GM03348 (cell line): ENCODE measurements around the gene IFT172.
"Not testable (repeated sequence)": the region's sequence is repeated elsewhere in the genome, so short reads cannot be mapped to it uniquely, and the experiment has no call there.

Experiments used
- DNase-seq: peaks from one replicate; pipeline ENCODE4 v3.0.0; 2012; ENCODE audit warnings: low spot score

IFT172 gene

GRCh38 chr2:27493948-27494283, 4.4 kb upstream of the IFT172 start:
- no peak for DNase-seq

GRCh38 chr2:27492557-27492956, 3.0 kb upstream of the IFT172 start:
- no peak for DNase-seq

- DNase-seq, result peak; percentile 31
Observed at GRCh38 chr2:27489118-27489497, 435 bp downstream of the IFT172 start.

GRCh38 chr2:27485496-27485895, 4.0 kb downstream of the IFT172 start:
- DNase-seq, result no peak

- DNase-seq, result no peak
Observed at GRCh38 chr2:27471961-27472360, 17.6 kb downstream of the IFT172 start.

- DNase-seq, result no peak
Observed at GRCh38 chr2:27464443-27464842, 25.1 kb downstream of the IFT172 start.

GRCh38 chr2:27461118-27461517, 28.4 kb downstream of the IFT172 start:
- no peak for DNase-seq

GRCh38 chr2:27453968-27454367, 35.6 kb downstream of the IFT172 start:
- no peak for DNase-seq

- DNase-seq, result no peak
Observed at GRCh38 chr2:27451095-27451494, 38.4 kb downstream of the IFT172 start.

GRCh38 chr2:27448381-27448780, 41.2 kb downstream of the IFT172 start:
- DNase-seq, result no peak

- DNase-seq, result no peak
Observed at GRCh38 chr2:27446057-27446456, 43.5 kb downstream of the IFT172 start.

GRCh38 chr2:27445615-27446014, 43.9 kb downstream of the IFT172 start:
- no peak for DNase-seq

GRCh38 chr2:27445155-27445554, 44.4 kb downstream of the IFT172 start:
- DNase-seq, result no peak

- peak; percentile 20 for DNase-seq
Observed at GRCh38 chr2:27442920-27443282, 46.6 kb downstream of the IFT172 start.

- DNase-seq, result peak; percentile 17
Observed at GRCh38 chr2:27441958-27442919, 47.3 kb downstream of the IFT172 start, which contains the start of gene KRTCAP3. Gene KRTCAP3, plus strand, starts transcription at chr2:27442381. Its CDS starts 32 bp downstream, at chr2:27442413.

GRCh38 chr2:27441226-27441926, 48.2 kb downstream of the IFT172 start:
- no peak for DNase-seq

- DNase-seq, result no peak
Observed at GRCh38 chr2:27435628-27436027, 53.9 kb downstream of the IFT172 start.

GRCh38 chr2:27431395-27431794, 58.1 kb downstream of the IFT172 start:
- DNase-seq, result peak; percentile 29

GRCh38 chr2:27428978-27429541, 60.5 kb downstream of the IFT172 start:
- DNase-seq, result peak; percentile 97

GRCh38 chr2:27428213-27428977, 61.1 kb downstream of the IFT172 start, which contains the start of gene NRBP1:
Gene NRBP1, plus strand, starts transcription at chr2:27428631. Its CDS starts 4,643 bp downstream, at chr2:27433274.
- DNase-seq, result peak; percentile 98

- no peak for DNase-seq
Observed at GRCh38 chr2:27427863-27428212, 61.7 kb downstream of the IFT172 start.

- DNase-seq, result not testable (repeated sequence)
Observed at GRCh38 chr2:27425039-27425438, 64.5 kb downstream of the IFT172 start.
